BJ (cell line): ENCODE data around the gene CNN2. TPM values are rescaled to one million over a fixed set of nuclear protein-coding genes. Genes with fewer than 3 reads are reported as not detected.

ENCODE experiments used
- CTCF ChIA-PET: fragments of 350-600 bp; formaldehyde crosslinking; extraction: SDS; loops from one replicate; lab custom pipeline; 2021; ENCODE audit warnings: antibody characterized with exemption, inconsistent platforms; lab: Yijun Ruan, JAX
- POLR2A ChIA-PET: fragments of 300-600 bp; sonication (Branson Sonifier 250); formaldehyde crosslinking; extraction: SDS; loops from one replicate; lab custom pipeline; 2021; ENCODE audit warnings: antibody characterized with exemption; lab: Charles Lee
- DNase-seq: peaks from one replicate; pipeline ENCODE4 v3.0.0-alpha.2; 2011; ENCODE audit warnings: low read depth
- H3K27me3 ChIP-seq: 2 replicates; pipeline ENCODE4 v1.6.0; 2011; ENCODE audit warnings: low read length; ENCODE audit not compliant: control insufficient read depth, insufficient read depth
- H3K36me3 ChIP-seq: 2 replicates; pipeline ENCODE4 v1.5.1; 2011; ENCODE audit warnings: low read length; ENCODE audit not compliant: control insufficient read depth, insufficient read depth
- H3K4me3 ChIP-seq: 2 replicates; pipeline ENCODE4 v1.5.1; 2011; ENCODE audit warnings: low read depth, mild to moderate bottlenecking, control low read depth, low read length
- polyA plus RNA-seq: library from polyadenylated mRNA; depleted of rRNA; stranded (reverse); fragments of >200 nt; gene quantifications from 2 replicates; pipeline ENCODE4 v1.2.3, GENCODE V29; 2011
- TF ChIP-seq, protein P1 (sequence below): IDR thresholded peaks from 2 replicates; pipeline ENCODE4 v1.5.1; 2011; ENCODE audit warnings: low read depth, mild to moderate bottlenecking, control low read depth, inconsistent platforms, low read length, moderate library complexity; ENCODE audit not compliant: insufficient read depth

Gene CNN2
- polyA plus RNA-seq, 1 experiment: 529 TPM

DNA sequence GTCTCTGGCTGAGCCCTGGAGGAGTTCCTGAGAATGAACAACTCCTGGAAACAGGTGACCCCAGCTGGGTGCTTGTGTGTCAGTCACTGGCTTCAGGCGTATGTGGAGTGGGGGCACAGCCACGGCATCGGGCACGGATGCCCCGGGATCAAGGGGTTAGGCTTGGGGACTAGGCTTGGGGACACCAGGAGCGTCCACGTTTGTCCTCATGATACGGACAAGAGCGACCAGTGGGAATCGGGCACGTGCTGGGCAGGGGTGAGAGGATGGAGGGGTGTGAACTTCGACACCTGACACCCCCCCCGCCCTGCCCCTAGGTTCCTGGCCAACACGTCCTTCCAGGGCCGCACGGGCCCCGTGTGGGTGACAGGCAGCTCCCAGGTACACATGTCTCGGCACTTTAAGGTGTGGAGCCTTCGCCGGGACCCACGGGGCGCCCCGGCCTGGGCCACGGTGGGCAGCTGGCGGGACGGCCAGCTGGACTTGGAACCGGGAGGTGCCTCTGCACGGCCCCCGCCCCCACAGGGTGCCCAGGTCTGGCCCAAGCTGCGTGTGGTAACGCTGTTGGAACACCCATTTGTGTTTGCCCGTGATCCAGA is 22.1 kb upstream of the CNN2 start:
- TF ChIP-seq, protein P1, sequence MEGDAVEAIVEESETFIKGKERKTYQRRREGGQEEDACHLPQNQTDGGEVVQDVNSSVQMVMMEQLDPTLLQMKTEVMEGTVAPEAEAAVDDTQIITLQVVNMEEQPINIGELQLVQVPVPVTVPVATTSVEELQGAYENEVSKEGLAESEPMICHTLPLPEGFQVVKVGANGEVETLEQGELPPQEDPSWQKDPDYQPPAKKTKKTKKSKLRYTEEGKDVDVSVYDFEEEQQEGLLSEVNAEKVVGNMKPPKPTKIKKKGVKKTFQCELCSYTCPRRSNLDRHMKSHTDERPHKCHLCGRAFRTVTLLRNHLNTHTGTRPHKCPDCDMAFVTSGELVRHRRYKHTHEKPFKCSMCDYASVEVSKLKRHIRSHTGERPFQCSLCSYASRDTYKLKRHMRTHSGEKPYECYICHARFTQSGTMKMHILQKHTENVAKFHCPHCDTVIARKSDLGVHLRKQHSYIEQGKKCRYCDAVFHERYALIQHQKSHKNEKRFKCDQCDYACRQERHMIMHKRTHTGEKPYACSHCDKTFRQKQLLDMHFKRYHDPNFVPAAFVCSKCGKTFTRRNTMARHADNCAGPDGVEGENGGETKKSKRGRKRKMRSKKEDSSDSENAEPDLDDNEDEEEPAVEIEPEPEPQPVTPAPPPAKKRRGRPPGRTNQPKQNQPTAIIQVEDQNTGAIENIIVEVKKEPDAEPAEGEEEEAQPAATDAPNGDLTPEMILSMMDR: no peak
- DNase-seq: no peak
- peaks cover 5% of the 10 kb centered on the region; the same call in 1 of the 2 replicates for H3K27me3 ChIP-seq
- H3K36me3 ChIP-seq: 0 out of 2 replicates have a peak, but pooled peaks cover 1% of the 10 kb centered on the region
- ChIA-PET CTCF (interaction anchor here (0.9 to 1.3 kb wide), 5 partner anchors 16 to 240 kb away, joined by 3 to 5 read pairs (median 4); partner anchors contain the start of gene WDR18), POLR2A (no interaction called here)
- no peak overlapping the region for H3K4me3 ChIP-seq

- peaks cover 4% of the 10 kb centered on the region for H3K36me3 ChIP-seq
- ChIA-PET CTCF (interaction anchor here (0.9 to 1.3 kb wide), 3 partner anchors 17 to 239 kb away, joined by 3 to 5 read pairs (median 4); no protein-coding TSS in a partner anchor), POLR2A (no interaction called here)
- H3K4me3 ChIP-seq: no peak overlapping the region
- TF ChIP-seq, protein P1: no peak
- H3K27me3 ChIP-seq: peaks cover 3% of the 10 kb centered on the region; the same call in 1 of the 2 replicates
- no peak for DNase-seq
These were observed 21.4 kb upstream of the CNN2 start for GRCh38 chr19:1004803-1005664.

GRCh38 chr19:1006711-1007398 is 19.6 kb upstream of the CNN2 start:
- ChIA-PET POLR2A (no interaction called here), CTCF (interaction anchor here (0.6 to 1.3 kb wide), 3 partner anchors 10 to 723 kb away, joined by 3 to 5 read pairs (median 4); no protein-coding TSS in a partner anchor)
- Histone ChIP-seq H3K27me3 (no peaks in the 10 kb centered on the region), H3K4me3 (no peak overlapping the region), H3K36me3 (peaks cover 10% of the 10 kb centered on the region)
- no peak for DNase-seq
- TF ChIP-seq, protein P1: no peak

GRCh38 chr19:1007399-1008251 is 18.8 kb upstream of the CNN2 start:
- peaks cover 13% of the 10 kb centered on the region for H3K36me3 ChIP-seq
- H3K4me3 ChIP-seq: no peak overlapping the region
- no peaks in the 10 kb centered on the region for H3K27me3 ChIP-seq
- ChIA-PET CTCF (interaction anchor here (0.6 to 1.2 kb wide), 2 partner anchors 9 to 724 kb away, joined by 3 to 4 read pairs; no protein-coding TSS in a partner anchor), POLR2A (no interaction called here)
- no peak for DNase-seq
- TF ChIP-seq, protein P1: no peak
